ENCODE measurements around the gene NID1. TPM values are rescaled to one million over a fixed set of nuclear protein-coding genes. Genes with fewer than 3 reads are reported as not detected.

NID1 gene
- total RNA-seq, 1 experiment from 2014 or later = 0.32 TPM

DNA sequence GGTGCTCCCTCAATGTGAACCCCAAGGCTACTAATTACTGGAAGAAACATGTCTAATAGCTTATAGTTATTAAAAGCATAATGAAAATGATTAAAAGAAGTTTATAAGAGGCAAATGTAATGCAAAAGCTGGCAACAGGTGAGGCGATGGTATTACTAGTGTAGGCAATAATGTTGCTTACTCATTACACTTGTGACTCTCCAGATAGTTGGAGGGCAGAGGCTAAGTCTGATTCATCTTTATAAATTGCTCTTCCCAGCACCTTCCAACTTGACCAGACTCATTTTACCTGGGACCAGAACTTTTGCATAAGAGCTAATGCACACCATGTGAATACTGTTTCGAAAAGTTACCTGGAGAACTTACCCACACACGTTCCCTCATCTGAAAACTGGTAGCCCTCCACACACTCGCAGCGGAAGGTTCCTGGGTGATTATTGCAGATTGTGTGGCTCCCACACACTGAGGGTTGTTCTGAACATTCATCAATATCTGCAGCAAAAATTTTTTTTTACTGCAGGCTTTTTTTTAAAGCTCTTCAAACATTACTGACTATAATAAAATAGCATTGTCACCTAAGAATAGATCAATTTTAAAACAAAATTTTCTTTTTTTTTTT is 48.0 kb downstream of the NID1 start:
- BruUV-seq (replicated peaks) = no TSS peak
- DNase-seq (ENCODE audit: low read depth, low spot score) (no peak), ATAC-seq (peak; percentile 59; the same call in 1 of the 2 replicates)
- RAD21 ChIA-PET (ENCODE audit: low non-redundant PET in 1 of 2, low total read pairs in 2 of 2, uncharacterized antibody in 2 of 2, unreplicated experiment in 2 of 2) = no interaction called here
- Histone ChIP-seq H3K9me2 (ENCODE audit: insufficient read depth) (no peaks in the 10 kb centered on the region), H4K20me1 (ENCODE audit: insufficient read depth) (no peaks in the 10 kb centered on the region), H3K4me3 (replicated peaks in 1 of 2; ENCODE audit: low read depth in 1 of 2, low read length in 2 of 2) (no peak overlapping the region), H2AFZ (ENCODE audit: low read depth, low read length, poor library complexity, severe bottlenecking) (no peak overlapping the region), H3K4me1 (ENCODE audit: control insufficient read depth in 1 of 2, insufficient read depth in 2 of 2, low read length in 2 of 2) (peaks cover 0 to 10% of the 10 kb centered on the region in 2 experiments; a peak in 1 of 4 replicates), H3K27ac (ENCODE audit: low read depth, low read length) (no peak overlapping the region), H3K27me3 (ENCODE audit: insufficient read depth, low read length) (no peaks in the 10 kb centered on the region), H3K79me2 (ENCODE audit: insufficient read depth, low read length) (no peaks in the 10 kb centered on the region), H3K4me2 (ENCODE audit: low read length) (no peak overlapping the region), H3K9ac (ENCODE audit: low read length) (no peak overlapping the region), H3K9me3 (ENCODE audit: control insufficient read depth in 1 of 2, insufficient read depth in 1 of 2, low read depth in 1 of 2, low read length in 2 of 2) (no peaks in the 10 kb centered on the region), H3K36me3 (ENCODE audit: control insufficient read depth in 1 of 2, insufficient read depth in 2 of 2, low read length in 2 of 2) (no peaks in the 10 kb centered on the region)
- TF ChIP-seq EZH2 (IDR thresholded peaks at IDR 0.05) (no peak), FOSL1 (IDR thresholded peaks at IDR 0.05; ENCODE audit: low read depth) (peak; percentile 32; the same call in 1 of the 2 replicates), SIN3A (IDR thresholded peaks at IDR 0.05; ENCODE audit: low read depth) (no peak), SP1 (IDR thresholded peaks at IDR 0.05; ENCODE audit: low read depth) (peak; percentile 22; the same call in 1 of the 2 replicates), ZFX (IDR thresholded peaks at IDR 0.05) (no peak)
- intact Hi-C loops (cut with micrococcal nuclease) = no loop called here
- POLR2A ChIA-PET = no interaction called here
- CTCF ChIA-PET = no interaction called here

DNA sequence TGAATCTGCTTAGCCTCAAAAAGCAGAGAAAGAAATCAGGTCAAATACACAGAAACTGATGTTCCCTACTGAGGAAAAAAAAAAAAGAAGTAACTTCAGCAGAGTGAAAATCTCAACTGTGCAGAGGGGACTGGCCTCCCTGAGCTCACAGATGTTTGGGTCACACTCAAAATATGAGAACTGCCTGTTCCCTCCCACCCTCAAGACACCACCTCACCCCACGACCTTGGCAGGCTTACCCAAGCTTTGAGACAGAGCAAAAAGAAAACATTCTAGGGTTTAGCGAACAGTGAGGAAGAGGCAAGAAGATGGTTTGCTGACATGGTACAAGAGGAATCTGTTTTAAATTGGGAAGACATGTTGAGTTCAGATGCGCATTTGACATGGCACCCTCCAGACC is 48.8 kb downstream of the NID1 start:
- CTCF ChIA-PET = no interaction called here
- Histone ChIP-seq H3K9me2 (ENCODE audit: insufficient read depth) (no peaks in the 10 kb centered on the region), H3K36me3 (ENCODE audit: control insufficient read depth in 1 of 2, insufficient read depth in 2 of 2, low read length in 2 of 2) (no peaks in the 10 kb centered on the region), H3K4me3 (replicated peaks in 1 of 2; ENCODE audit: low read depth in 1 of 2, low read length in 2 of 2) (no peak overlapping the region), H3K27ac (ENCODE audit: low read depth, low read length) (no peak overlapping the region), H3K9ac (ENCODE audit: low read length) (no peak overlapping the region), H3K79me2 (ENCODE audit: insufficient read depth, low read length) (no peaks in the 10 kb centered on the region), H4K20me1 (ENCODE audit: insufficient read depth) (no peaks in the 10 kb centered on the region), H2AFZ (ENCODE audit: low read depth, low read length, poor library complexity, severe bottlenecking) (no peak overlapping the region), H3K27me3 (ENCODE audit: insufficient read depth, low read length) (no peaks in the 10 kb centered on the region), H3K4me1 (ENCODE audit: control insufficient read depth in 1 of 2, insufficient read depth in 2 of 2, low read length in 2 of 2) (peaks cover 0 to 10% of the 10 kb centered on the region in 2 experiments; a peak in 1 of 4 replicates), H3K4me2 (ENCODE audit: low read length) (no peak overlapping the region), H3K9me3 (ENCODE audit: control insufficient read depth in 1 of 2, insufficient read depth in 1 of 2, low read depth in 1 of 2, low read length in 2 of 2) (no peaks in the 10 kb centered on the region)
- BruUV-seq (replicated peaks) = no TSS peak
- POLR2A ChIA-PET = no interaction called here
- intact Hi-C loops (cut with micrococcal nuclease) = no loop called here
- ATAC-seq (no peak), DNase-seq (ENCODE audit: low read depth, low spot score) (no peak)
- RAD21 ChIA-PET (ENCODE audit: low non-redundant PET in 1 of 2, low total read pairs in 2 of 2, uncharacterized antibody in 2 of 2, unreplicated experiment in 2 of 2) = no interaction called here
- TF ChIP-seq YY1 (IDR thresholded peaks at IDR 0.05; ENCODE audit: extremely low read depth, insufficient replicate concordance, low read depth, low read length) = no peak
- TF ChIP-seq SIN3A (IDR thresholded peaks at IDR 0.05; ENCODE audit: low read depth) = no peak
- TF ChIP-seq, protein P1, sequence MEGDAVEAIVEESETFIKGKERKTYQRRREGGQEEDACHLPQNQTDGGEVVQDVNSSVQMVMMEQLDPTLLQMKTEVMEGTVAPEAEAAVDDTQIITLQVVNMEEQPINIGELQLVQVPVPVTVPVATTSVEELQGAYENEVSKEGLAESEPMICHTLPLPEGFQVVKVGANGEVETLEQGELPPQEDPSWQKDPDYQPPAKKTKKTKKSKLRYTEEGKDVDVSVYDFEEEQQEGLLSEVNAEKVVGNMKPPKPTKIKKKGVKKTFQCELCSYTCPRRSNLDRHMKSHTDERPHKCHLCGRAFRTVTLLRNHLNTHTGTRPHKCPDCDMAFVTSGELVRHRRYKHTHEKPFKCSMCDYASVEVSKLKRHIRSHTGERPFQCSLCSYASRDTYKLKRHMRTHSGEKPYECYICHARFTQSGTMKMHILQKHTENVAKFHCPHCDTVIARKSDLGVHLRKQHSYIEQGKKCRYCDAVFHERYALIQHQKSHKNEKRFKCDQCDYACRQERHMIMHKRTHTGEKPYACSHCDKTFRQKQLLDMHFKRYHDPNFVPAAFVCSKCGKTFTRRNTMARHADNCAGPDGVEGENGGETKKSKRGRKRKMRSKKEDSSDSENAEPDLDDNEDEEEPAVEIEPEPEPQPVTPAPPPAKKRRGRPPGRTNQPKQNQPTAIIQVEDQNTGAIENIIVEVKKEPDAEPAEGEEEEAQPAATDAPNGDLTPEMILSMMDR (IDR thresholded peaks at IDR 0.05 in 2 of 3, conservative IDR thresholded peaks at IDR 0.05 in 1 of 3; ENCODE audit: borderline replicate concordance in 1 of 3, insufficient read depth in 1 of 3, low read depth in 2 of 3, low read length in 2 of 3) = no peak
- no peak for TF ChIP-seq RAD21 (IDR thresholded peaks at IDR 0.05; ENCODE audit: low read depth)
- no peak for TF ChIP-seq TCF7L2 (IDR thresholded peaks at IDR 0.05; ENCODE audit: borderline replicate concordance, extremely low read depth, insufficient read depth, insufficient read length)
- no peak for TF ChIP-seq REST (IDR thresholded peaks at IDR 0.05; ENCODE audit: low read depth)
- no peak for TF ChIP-seq FOSL1 (IDR thresholded peaks at IDR 0.05; ENCODE audit: low read depth)
- TF ChIP-seq EZH2phosphoT487 (IDR thresholded peaks at IDR 0.05; ENCODE audit: borderline replicate concordance) = no peak
- no peak for TF ChIP-seq SP1 (IDR thresholded peaks at IDR 0.05; ENCODE audit: low read depth)
- no peak for TF ChIP-seq JUND (IDR thresholded peaks at IDR 0.05)

Measured in HCT116 (cell line).